GM19324 (cell line): ENCODE results near the gene TBC1D1.

Experiments used
- ATAC-seq: cut with Tn5 transposase; IDR thresholded peaks from one replicate; pipeline ENCODE4 v1.9.1; 2021; ENCODE audit warnings: mild to moderate bottlenecking, moderate library complexity; ENCODE audit not compliant: unreplicated experiment, low FRiP score

The TBC1D1 gene

DNA sequence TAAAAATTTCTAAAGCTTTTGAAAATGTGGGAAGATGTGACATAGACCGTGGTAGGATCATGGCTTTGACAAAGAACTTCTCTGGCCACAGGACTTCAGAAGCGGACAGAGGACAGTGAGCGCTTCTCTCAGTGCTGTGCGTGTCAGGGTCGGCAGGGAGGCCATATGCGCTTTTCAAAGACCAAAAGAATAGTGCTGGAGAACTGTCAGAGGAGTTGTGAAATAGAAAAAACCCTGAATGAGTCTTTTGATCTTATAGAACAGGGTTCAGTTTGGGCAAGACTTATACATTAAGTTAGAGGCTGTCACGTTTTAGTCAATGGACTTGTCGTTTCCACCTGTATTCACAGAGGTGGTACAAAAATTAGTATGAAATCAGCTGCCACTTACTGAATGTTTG is 146.7 kb downstream of the TBC1D1 start:
- no peak for ATAC-seq

DNA sequence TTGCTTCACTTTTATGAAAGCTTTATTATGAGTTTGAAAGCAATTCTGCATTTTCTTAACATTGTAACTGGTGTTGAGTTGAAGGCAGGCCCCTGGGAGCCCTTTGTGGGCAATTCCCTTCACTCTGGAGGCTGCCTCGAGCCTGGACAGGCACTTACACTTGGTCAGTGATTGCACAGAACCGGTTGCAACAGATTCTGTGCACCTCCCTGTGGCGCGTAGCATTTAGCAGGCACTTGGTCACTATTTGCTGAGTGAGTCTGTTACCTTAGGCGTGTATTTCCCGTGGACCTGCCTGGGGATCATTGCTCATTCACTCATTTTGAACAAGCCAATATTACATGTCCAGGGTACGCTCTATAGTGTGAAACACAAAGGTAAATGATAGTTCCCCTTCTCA is 149.7 kb downstream of the TBC1D1 start:
- ATAC-seq, result no peak

DNA sequence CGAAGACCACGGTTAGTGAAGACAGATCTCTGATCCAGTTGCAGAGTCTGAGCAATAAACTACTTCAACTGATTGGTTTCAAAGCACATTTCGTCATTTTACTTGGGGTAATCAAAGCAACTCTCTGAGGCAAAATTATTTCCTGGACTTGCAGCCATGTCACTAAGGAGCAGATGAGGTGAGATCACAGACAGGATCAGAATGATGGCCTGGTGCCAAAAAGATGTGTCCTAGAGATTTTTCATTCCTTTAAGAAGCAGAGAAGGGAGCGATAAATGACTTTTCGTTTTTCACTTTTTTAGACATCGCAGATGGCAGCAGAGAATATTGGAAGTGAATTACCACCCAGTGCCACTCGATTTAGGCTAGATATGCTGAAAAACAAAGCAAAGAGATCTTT is 153.2 kb downstream of the TBC1D1 start:
- ATAC-seq, result no peak

DNA sequence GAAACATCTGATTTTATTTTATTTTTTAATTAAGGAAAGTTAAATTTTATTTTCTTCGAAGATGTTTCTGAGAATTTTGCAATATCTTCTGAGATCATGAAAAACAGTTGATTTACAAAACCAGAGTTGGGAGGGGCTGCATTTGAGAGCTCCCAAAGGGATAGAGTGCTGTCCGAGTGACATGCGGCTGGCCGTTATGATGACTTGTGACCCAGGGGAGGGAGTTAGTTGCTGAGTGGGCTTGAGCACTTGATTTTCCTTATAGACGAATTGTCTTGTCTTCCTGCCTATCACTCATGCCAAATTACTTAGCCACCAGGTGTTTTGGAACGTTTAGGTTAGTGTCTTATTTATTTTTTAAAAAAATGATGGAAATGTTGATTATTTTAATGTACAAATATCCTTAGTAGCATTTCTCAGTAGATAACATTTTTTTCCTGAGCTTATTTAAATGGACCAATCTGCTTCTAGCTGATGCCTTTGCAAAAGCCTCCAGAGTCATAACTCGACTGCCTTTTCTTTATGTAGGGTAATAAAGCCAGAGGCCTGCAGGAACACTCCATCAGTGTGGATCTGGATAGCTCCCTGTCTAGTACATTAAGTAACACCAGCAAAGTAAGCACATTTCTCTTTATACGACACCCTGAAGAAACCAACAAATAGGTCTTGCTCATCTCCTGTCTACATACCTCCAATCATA is 154.6 kb downstream of the TBC1D1 start:
- no peak for ATAC-seq

DNA sequence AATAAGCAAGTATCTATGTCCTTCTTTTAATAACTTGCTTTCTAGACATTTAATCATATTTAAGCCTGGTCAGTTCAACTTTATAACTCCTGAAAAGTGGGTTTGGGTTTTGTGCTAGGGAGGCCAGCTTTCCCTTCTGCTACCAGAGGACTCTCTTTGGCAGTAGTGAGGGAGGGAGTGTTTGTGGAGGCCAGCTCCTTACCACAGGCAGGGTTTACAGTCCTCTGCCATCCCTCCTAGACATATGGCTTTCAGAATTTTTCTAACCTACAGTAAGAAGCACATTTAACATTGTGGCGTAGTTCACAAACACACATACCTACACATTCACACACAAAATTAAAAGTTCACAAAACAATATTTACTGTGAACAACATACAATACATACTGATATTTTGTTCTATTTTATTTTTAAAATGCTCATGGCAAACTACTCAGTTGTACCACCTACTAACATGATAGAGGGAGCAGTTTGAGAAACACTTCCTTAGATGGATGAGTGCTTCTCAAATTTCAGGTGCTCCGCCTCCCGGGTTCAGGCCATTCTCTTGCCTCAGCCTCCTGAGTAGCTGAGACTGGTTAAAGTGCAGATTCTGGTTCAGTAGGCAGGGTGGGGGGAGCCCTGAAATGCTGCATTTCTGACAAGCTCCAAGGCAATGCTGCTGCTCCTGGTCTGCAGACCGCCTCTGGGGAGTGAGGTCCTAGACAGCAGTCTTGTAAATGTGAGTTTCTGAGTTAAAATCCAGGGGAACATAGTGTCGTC is 156.0 kb downstream of the TBC1D1 start:
- ATAC-seq, result no peak

DNA sequence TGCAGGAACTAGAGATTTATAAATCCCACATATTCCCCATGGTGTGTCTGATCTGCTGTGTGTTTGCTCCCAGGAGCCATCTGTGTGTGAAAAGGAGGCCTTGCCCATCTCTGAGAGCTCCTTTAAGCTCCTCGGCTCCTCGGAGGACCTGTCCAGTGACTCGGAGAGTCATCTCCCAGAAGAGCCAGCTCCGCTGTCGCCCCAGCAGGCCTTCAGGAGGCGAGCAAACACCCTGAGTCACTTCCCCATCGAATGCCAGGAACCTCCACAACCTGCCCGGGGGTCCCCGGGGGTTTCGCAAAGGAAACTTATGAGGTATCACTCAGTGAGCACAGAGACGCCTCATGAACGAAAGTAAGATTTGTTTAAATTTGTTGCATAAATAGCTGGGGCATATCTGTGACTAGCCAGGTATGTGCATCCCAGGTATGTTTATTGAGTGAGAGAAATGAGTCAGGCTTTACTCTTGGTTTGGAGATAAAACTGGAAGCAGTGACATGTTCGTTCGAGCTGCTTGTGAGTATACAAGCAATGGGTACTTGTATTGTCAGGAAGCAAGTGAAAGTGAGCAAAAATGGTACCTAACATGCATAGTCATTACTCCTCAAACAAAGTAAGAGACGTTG is 158.8 kb downstream of the TBC1D1 start:
- no peak for ATAC-seq

DNA sequence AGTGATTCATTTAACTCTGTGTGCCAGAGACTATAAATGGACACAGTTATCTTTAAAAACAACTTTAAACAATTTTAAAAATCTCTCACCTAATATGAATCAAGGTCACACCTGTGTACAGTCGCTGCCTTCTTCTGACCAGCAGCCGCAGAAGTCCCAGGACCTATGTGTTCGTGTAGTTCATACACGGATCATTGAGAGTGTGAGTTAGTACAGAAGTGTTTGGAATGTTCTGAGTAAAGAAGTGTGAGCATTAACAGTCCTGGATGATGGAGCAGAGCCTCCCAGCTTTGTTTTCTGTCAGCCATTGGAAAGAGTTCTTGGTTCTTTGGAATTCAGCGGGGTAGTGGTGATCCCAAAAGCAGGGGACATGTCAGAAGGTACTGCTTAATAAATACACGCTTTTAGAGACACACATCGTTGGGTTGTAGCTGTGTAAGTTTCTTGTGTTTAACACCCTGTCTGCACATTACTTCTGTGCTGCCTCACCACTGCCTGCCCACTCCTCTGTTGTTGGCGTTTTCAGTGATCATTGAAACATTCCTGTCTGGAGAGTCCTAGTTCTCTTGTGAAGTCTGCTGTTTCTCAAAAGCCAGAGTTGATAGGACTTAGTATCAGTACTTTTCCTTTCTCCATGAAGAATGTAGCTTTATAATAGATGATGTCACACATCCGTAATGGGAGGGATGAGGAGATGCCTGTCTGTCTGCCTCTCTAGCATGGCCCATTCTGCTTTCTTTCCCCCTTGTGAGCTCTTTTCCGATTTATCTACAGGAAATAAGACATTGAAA is 159.9 kb downstream of the TBC1D1 start:
- no peak for ATAC-seq

DNA sequence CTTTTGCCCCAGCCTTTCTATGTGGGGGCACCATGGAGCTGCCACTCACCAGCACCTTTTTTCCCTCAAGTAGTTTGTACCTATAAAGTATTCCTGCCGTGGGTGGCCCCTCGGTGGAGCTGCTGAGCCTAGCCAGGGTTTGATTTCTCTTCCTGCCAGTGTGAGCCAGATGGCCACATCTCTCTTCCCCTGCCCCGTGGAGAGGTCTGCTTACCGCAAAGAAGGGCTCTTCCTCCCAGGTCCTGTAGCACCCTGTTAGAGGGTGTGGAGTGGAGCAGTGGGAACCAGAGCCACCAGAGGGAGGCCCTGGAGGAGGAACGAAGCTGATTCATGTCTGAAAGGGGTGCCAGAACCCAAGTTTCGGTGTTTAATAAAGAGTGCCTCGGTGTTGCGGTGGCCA is 164.7 kb downstream of the TBC1D1 start:
- no peak for ATAC-seq

DNA sequence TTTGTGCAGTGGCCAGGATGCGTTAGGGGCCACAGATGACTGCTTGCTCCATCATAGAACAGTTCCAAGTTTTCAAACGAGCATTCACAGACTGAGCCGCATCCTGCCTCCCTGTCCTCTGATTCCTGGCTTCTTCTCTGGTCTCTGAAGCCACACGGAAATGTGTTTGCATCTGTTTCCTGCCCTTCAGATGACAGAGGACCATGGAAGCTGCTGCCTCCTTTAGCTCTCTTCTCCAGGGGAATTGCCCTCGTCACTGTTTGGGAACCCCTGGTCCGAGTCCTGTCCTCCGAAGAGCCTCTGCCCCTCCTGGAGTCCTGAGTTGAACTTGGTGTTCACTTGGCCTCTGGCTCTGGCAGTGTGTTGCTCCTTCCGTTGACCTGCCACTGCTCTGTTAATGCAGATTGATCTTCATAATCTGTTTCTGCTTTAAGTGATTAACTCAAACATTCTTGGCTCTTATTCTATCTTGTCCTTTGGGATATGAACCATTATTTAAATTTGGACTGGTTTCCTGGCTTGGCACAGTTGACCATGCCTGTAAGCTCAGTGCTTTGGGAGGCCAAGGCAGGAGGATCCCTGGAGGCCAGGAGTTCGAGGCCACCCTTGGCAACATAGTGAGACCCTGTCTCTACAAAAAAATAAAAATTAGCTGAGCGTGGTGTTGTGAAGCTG is 165.3 kb downstream of the TBC1D1 start:
- ATAC-seq, result no peak

DNA sequence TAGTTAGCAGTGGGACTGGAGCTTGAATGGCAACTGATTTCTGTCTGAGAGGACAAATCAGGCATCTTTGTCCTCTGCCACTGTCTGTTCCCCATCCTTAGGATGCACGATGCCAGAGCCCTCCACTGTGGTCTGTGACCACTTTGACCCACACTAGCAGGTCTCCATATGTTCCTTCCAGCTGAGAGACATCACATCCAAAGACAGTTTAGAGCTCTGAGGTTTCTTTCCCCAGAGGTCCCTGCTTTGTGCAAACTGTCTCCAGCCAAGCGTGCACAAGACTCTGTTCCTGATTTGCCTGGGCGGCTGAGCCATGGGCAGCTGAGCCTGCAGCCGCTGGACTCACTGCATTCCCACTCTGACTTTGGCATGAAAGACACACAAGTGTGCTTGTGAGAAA is 167.3 kb downstream of the TBC1D1 start:
- ATAC-seq, result no peak

DNA sequence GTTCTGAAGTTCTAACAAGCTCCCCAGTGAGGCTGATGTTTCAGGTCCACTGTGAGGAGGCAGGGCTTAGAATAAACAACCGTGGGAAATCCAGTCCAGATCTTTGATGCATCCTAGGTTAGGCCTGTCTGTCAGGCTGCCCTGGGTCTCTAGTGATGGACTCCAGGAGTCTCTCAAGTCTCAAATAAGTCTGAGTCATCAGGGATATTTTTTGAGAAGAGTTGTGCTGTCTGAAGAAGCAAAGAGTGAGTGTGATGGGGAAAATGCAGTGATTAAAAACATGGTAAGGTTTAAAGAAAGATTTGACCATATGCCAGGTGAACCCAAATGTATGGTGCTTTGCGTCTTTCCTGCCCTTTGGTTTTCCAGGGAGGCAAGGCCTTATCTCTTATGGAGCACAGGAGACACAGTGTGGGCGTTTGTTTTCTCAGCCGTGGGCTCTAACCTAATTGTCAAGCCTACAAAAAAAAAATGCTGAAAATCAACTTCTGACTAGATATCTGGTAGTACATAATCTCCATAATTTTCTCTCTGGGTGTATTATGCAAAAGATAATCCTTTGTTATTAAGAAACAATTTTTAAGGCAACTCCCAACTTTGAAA is 170.0 kb downstream of the TBC1D1 start:
- no peak for ATAC-seq

DNA sequence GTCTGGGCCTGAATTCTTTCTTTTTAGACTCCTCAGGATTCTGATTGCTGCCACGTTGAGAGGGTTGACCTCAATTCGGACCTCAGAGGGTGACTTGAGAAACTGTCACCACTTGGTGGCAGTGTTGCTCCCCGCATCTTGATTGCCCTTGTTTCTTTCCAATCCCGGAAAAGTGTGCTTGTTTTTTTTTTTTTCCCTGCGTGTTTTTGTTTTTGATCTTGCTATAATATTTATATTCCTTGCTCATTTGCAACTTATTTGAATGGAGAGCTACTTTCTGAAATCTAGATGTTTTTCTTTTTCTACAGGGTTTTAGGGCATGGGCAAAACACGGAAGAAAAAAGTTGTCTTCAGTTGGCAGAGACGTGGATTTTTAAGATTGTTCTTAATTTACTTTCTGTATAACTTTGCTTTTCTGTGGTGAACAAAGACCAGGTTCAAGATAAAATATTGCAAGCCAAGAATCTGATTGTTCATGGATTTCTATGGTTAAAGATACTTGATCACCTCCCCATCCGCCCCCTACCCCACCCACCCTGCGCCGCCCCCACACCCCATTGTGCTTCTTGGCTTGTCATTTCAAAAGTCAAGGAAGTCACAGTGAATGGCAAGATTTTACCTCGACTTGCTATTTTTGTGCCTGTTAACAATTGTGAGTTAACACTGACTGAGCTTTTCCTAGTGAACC is 171.3 kb downstream of the TBC1D1 start:
- ATAC-seq, result no peak

DNA sequence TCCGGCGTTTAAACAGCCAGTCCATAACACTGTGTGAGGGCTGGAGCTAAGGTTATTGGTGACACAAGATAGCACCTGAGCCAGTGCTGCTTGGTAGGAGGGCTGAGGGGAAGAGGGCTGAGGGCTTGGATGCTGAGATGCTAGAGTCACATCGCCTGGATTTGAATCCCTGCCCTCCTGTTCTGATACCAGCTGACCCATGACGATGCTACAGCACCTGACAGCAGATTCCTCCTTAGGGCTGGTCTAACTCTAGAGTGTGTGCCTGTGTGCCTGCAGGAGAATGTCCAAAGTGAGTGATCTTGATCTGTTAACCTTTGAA is 171.9 kb downstream of the TBC1D1 start:
- no peak for ATAC-seq

DNA sequence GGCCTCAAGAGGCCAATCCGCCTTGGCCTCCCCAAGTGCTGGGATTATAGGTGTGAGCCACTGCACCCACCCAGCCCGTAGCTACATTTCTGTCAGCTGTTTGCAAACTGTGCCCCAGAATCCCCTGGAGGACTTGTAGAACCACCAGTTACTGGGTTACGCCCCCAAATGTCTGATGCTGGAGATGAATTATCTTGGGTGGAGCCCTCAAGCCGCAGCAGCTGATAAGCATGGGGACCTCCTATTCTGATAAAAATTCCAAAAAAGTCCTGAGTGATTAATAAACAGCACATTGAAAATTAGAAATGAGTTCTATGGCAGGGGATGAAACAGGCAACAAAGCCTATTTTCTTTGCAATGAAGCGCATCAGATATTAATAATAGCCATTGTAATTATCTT is 174.3 kb downstream of the TBC1D1 start:
- ATAC-seq, result no peak

DNA sequence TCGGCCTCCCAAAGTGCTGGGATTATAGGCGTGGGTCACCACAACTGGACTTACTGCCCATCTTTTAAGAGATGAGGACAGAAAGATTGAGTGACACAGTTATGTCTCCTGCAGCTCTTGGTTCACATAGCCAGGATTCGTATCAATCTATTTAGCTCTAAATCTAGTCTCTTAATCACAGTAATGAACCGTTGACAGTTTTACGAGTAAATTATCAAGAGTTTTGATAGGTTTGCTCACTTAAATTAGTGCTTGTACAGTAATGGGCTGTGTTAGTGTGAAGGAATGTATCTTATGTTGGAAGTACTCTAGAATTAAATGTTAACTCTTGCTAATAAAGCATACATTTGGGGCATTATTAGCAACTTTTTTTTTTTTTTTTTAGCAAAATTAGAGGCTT is 175.0 kb downstream of the TBC1D1 start:
- no peak for ATAC-seq

DNA sequence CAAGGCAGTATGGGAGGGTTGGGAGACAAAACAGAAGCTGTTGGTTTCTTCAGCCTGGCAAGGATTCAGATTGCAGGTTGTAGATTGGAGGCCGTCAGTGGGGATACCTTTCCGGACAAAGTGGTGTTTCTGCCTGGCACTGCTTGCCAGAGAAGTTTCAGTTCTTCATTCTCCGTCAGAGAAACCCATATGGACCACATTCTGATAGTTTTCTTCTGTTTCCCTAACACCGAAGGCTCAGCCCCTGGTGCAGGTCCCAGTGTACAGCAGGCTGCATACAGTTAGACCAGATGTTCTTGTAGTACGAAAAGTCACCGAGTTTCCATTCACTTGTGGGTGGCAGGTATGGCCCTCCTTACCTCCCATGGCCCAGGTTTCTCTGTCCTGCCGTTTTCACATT is 176.6 kb downstream of the TBC1D1 start:
- ATAC-seq, result no peak

DNA sequence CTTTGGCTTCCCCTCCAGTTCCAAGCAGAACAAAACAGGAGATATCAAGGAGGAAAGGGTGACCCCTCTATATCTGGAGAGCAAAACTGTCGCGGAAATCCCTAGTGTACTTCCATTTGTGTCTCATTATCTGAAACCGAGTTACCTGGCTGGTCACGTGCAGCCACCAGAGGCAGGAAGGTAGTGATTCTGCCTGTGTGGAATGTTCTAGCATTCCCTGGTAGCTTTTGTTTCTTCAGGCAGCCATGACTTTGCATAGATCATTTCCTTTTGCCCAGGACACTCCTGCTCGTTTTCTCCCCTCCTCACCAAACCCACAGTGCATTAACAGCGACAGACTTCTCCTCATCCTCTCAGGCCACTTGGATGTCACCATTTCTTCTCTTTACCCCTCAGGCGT is 177.2 kb downstream of the TBC1D1 start:
- no peak for ATAC-seq

DNA sequence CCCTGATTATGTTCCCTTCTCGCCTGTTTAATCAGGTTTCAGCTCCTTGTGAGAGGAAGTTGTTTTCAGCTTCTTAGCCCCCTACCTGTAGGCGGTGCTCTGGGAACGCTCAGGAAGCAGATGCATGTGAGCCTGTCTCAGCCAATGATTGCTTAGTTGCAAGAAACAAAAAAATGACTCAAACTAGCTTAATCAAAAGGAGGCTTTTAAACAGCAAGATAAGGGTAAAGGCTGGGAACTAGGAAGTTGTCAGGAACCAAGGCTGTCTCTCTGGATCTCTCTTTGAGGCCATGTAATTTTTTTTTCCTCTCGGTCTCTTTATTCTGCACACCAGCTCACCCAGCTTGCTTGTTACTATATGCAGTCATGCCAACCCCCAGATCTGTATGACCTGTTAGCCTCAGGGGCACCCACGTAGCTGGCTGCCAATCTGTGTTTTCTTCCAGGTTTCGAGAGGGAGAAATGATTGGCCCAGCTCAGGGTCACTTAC is 178.4 kb downstream of the TBC1D1 start:
- ATAC-seq, result no peak

DNA sequence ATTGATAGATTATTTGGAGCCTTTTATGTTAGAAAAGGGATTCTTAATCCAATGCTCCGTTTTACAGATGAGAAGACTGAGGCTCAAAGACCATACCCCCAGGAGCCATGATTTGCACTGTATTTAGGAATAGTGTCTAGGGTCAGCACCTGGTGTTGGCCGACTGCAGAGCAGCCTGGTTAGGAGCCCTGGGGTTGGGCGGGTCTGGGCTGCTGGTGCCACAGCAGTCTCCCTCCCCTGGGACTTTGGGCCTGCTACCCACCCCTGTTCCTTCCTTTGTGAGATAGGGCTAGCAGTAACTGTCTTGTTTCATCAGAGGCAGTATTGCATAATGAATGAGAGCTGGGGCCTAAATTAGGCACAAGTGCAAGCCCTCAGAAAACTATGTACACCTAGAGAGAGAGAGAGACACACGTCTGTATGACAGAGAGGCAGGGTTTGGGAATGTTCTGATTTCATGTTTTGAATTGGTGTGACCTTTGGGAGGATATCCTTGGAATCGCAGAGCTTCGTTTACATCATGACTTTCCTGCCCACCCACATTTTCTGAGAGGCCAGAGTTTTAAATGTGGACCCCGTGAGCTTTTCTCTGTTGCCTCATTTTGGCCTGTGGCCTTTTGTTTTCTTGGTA is 181.0 kb downstream of the TBC1D1 start:
- ATAC-seq, result no peak
